Lower leg skin (tissue), 4 donors: ENCODE results near the gene EP300. TPM values are rescaled to one million over a fixed set of nuclear protein-coding genes. Genes with fewer than 3 reads are reported as not detected.
"Not testable (repeated sequence)": the region's sequence is repeated elsewhere in the genome, so short reads cannot be mapped to it uniquely, and the experiment has no call there.

Experiments used
- DNase-seq, 2 donors: peaks; one replicate each; pipeline ENCODE4 v3.0.0-alpha.2; 2019; ENCODE audit warnings: low spot score in 2 of 2
- H3K4me3 ChIP-seq: fragments of 200-600 bp; sonication (generic); 2 replicates; pipeline ENCODE4 v1.5.1; 2017; ENCODE audit warnings: mild to moderate bottlenecking, low read depth; ENCODE audit not compliant: poor library complexity, severe bottlenecking
- POLR2A ChIP-seq, 2 donors: fragments of 450-650 bp; IDR thresholded peaks; one replicate each; pipeline ENCODE4 v1.6.1; 2016 to 2017; ENCODE audit warnings: antibody characterized with exemption in 2 of 2, mild to moderate bottlenecking in 1 of 2, moderate library complexity in 1 of 2
- WGBS, 2 donors: methylation state at CpG; one replicate each; pipeline ENCODE4 v1.1.5; 2018; 5-methylcytosine and 5-hydroxymethylcytosine counted together
- intact Hi-C: fragments of 100-400 bp; cut with DNase I; formaldehyde crosslinking; loops from one replicate; pipeline ENCODE4 v1.15.0; 2023; ENCODE audit warnings: low total_unique reads
- total RNA-seq, 4 donors: library from RNA; depleted of rRNA; stranded (reverse); fragments of >200 nt; gene quantifications; one replicate each; pipeline ENCODE4 v1.1.0, GENCODE V29; 2016
- TF ChIP-seq, protein P1 (sequence below), 3 donors: fragments of 450-650 bp; IDR thresholded peaks; one replicate each; pipeline ENCODE4 v1.5.1; 2016; ENCODE audit warnings: antibody characterized with exemption in 3 of 3, mild to moderate bottlenecking in 3 of 3, moderate library complexity in 2 of 3

Gene EP300
- total RNA-seq, 4 donors from 2014 or later: 72.4 to 86.9 (median 74.9) TPM

DNA sequence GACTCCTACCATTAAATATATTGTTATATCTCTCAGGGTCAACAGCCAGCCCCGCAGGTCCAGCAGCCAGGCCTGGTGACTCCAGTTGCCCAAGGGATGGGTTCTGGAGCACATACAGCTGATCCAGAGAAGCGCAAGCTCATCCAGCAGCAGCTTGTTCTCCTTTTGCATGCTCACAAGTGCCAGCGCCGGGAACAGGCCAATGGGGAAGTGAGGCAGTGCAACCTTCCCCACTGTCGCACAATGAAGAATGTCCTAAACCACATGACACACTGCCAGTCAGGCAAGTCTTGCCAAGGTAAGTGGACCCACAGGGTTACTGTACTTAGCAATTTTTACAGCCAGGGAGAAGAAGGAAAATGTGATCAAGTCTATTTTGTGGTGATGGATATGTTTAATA is 35.1 kb downstream of the EP300 start:
- no peak overlapping the region for H3K4me3 ChIP-seq
- TF ChIP-seq POLR2A (IDR thresholded peaks at IDR 0.05): no peak
- TF ChIP-seq, protein P1, sequence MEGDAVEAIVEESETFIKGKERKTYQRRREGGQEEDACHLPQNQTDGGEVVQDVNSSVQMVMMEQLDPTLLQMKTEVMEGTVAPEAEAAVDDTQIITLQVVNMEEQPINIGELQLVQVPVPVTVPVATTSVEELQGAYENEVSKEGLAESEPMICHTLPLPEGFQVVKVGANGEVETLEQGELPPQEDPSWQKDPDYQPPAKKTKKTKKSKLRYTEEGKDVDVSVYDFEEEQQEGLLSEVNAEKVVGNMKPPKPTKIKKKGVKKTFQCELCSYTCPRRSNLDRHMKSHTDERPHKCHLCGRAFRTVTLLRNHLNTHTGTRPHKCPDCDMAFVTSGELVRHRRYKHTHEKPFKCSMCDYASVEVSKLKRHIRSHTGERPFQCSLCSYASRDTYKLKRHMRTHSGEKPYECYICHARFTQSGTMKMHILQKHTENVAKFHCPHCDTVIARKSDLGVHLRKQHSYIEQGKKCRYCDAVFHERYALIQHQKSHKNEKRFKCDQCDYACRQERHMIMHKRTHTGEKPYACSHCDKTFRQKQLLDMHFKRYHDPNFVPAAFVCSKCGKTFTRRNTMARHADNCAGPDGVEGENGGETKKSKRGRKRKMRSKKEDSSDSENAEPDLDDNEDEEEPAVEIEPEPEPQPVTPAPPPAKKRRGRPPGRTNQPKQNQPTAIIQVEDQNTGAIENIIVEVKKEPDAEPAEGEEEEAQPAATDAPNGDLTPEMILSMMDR (IDR thresholded peaks at IDR 0.05): no peak
- 85 to 88% methylated on average over 5 of the region's 5 CpGs for WGBS, 2 donors
- DNase-seq: no peak
- intact Hi-C loops: no loop called here

DNA sequence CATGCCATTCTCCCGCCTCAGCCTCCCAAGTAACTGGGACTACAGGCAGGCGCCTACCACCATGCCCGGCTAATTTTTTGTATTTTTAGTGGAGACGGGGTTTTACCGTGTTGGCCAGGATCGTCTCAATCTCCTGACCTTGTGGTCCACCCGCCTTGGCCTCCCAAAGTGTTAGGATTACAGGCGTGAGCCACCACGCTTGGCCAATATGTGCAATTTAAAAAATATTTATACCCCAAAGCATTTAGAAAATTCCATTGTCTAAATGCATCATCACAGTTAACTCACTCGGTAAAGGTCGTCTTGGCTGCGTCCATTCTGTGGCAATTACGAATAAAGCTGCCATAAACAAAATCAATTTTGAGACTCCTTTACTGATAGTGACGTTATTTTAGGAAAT is 36.2 kb downstream of the EP300 start:
- no peak for DNase-seq
- 90 to 98% methylated on average over 14 of the region's 14 CpGs for WGBS, 2 donors
- intact Hi-C loops: no loop called here
- H3K4me3 ChIP-seq: no peak overlapping the region
- TF ChIP-seq, protein P1 (IDR thresholded peaks at IDR 0.05): no peak

DNA sequence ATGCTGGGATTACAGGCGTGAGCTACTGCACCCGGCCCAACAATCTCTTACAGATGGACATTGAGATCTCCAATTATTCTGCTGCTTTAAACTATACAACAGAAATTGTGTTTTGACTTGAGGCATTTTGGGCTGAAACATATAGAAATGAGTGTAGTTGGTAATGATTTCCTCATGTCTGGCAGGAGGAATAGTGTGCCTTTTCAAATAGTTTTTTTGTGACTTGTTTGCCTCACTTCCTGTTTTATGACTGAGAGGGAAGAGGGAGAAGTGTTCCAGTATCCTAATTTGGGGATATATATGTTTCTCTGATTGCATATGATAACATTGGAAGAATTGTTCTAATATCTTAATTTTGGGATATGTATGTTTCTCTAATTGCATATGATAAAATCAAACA is 40.2 kb downstream of the EP300 start:
- no peak for TF ChIP-seq POLR2A (IDR thresholded peaks at IDR 0.05)
- TF ChIP-seq, protein P1 (IDR thresholded peaks at IDR 0.05): no peak
- H3K4me3 ChIP-seq: no peak overlapping the region
- intact Hi-C loops: no loop called here
- 79 to 93% methylated on average over 2 of the region's 2 CpGs for WGBS, 2 donors
- no peak for DNase-seq

DNA sequence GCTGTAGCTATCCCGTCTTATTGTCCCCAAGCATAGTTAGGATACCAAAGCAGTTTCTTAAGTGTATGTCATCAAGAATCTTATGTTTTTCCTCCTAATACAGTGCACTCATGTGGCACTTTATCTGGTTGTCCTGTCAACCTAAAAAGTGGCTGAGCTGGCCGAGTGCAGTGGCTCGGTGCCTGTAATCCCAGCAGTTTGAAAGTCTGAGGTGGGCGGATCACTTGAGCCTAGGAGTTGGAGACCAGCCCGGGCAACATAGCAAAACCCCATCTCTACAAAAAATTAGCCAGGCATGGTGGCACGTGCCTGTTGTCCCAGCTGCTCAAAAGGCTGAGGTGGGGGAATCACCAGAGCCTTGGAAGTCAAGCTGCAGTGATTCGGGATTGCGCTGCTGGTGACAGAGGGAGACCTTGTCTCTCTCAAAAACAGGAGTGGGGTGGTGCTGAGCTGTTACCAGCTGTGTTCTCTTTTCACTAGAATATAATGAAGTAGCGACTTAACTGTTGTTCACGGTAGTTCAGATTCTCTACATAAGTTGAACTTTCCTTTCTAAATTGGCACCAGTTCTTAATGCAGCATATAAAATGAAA is 48.1 kb downstream of the EP300 start:
- intact Hi-C loops: no loop called here
- no peak for DNase-seq
- TF ChIP-seq, protein P1 (IDR thresholded peaks at IDR 0.05): no peak
- no peak for TF ChIP-seq POLR2A (IDR thresholded peaks at IDR 0.05)
- H3K4me3 ChIP-seq: no peak overlapping the region
- 71 to 74% methylated on average over 10 of the region's 10 CpGs for WGBS, 2 donors

DNA sequence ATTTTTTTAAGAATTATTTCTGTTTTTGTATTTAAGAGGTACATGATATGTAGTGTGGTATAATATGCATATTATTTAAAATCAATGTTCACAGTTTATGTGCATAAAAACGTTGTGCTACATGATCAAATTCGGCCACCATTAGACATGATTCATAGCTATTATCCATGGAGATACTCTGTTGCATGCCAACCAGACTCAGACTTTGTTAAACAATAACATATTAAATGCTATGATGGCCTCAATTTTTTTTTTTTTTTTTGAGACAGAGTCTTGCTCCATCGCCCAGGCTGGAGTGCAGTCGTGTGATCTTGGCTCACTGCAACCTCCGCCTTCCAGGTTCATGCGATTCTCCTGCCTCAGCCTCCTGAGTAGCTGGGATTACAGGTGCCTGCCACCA is 53.5 kb downstream of the EP300 start:
- H3K4me3 ChIP-seq, DNase-seq, intact Hi-C loops: not testable (repeated sequence)
- 89% methylated on average over 6 of the region's 6 CpGs for WGBS, 2 donors

DNA sequence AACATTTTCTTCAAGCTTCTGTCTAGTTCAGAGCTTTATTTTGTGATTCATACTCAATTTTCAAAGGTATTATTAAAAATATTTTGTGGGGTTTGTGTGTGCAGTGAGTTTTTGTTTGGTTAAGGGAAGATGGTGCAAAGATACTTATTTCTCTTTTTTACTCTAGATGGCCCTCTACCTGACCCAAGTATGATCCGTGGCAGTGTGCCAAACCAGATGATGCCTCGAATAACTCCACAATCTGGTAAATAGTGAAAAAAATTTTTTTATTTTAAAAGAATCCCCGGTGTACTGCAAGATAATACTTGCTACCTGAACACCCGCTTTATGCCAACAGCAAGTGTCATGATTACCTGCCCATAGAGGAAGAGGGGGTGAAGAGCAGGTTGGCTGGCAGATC is 54.2 kb downstream of the EP300 start:
- no peak for DNase-seq
- TF ChIP-seq POLR2A (IDR thresholded peaks at IDR 0.05): no peak
- TF ChIP-seq, protein P1 (IDR thresholded peaks at IDR 0.05): no peak
- intact Hi-C loops: no loop called here
- WGBS, 2 donors: 66 to 73% methylated on average over 4 of the region's 4 CpGs
- no peak overlapping the region for H3K4me3 ChIP-seq
